GF-D8 (cell line): ENCODE data around the gene TMC1.

Experiments
- DNase-seq: peaks from one replicate; lab custom pipeline; 2025; lab: John Stamatoyannopoulos, UW

TMC1 gene

GRCh38 chr9:72874344-72874743 is 352.9 kb downstream of the TMC1 start:
- no peak for DNase-seq

GRCh38 chr9:72875221-72875620 is 353.8 kb downstream of the TMC1 start:
- no peak for DNase-seq

GRCh38 chr9:72880821-72881220 is 359.4 kb downstream of the TMC1 start:
- DNase-seq = no peak

GRCh38 chr9:72882117-72882775 is 360.8 kb downstream of the TMC1 start:
- no peak for DNase-seq

GRCh38 chr9:72883875-72884274 is 362.5 kb downstream of the TMC1 start:
- DNase-seq = no peak

- DNase-seq = no peak
Measured at GRCh38 chr9:72884508-72884907, 363.1 kb downstream of the TMC1 start.
